Measurements from ENCODE around the gene NECTIN4. TPM values are rescaled to one million over a fixed set of nuclear protein-coding genes. Genes with fewer than 3 reads are reported as not detected.
A peak's percentile ranks its signal among the peaks of the same experiment; 100 is the strongest.

Gene NECTIN4
- polyA plus RNA-seq, 1 experiment: not detected

GRCh38 chr1:161047436-161048420 lies 41.6 kb downstream of the NECTIN4 start:
- H3K27me3 ChIP-seq (ENCODE audit: control insufficient read depth, insufficient read depth, low read length): no peaks in the 10 kb centered on the region
- ChIA-PET CTCF (interaction anchor here (1.2 to 4.5 kb wide), 3 partner anchors 13 to 51 kb away, joined by 3 to 46 read pairs (median 5); partner anchors contain the start of gene KLHDC9), POLR2A (no interaction called here)

DNA sequence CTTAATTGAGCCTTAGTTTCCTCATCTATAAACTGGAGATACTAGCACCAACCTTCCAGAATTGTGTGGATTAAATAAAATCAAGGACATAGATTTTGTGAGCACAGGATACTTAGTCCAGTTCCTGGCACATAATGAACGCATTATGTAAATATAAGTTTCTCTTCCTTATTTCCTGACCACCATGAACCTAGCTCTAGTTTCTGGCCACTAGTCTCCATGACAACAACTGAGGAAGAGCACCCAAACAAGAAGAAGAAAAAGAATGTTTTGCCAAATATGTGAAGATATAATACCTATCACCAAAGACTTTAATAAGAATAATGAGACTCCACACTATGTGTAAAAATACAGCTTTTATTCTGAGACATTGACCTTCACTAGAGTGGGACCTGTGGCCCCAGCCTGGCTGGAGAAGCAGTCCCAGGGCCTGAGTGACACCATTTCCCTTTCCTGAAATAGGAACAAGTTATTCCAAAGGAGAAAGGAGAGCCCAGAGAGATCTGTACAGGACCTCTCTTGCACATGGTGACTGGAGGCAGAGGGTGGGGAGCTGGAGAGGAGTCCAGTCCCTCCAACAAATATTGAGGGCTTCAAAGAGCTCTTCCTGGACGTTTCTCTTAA lies 42.6 kb downstream of the NECTIN4 start:
- H3K4me3 ChIP-seq (ENCODE audit: low read depth, low read length): peak overlapping the region; percentile 70
- H3K27me3 ChIP-seq (ENCODE audit: control insufficient read depth, insufficient read depth, low read length): no peaks in the 10 kb centered on the region
- TF ChIP-seq, protein P1, sequence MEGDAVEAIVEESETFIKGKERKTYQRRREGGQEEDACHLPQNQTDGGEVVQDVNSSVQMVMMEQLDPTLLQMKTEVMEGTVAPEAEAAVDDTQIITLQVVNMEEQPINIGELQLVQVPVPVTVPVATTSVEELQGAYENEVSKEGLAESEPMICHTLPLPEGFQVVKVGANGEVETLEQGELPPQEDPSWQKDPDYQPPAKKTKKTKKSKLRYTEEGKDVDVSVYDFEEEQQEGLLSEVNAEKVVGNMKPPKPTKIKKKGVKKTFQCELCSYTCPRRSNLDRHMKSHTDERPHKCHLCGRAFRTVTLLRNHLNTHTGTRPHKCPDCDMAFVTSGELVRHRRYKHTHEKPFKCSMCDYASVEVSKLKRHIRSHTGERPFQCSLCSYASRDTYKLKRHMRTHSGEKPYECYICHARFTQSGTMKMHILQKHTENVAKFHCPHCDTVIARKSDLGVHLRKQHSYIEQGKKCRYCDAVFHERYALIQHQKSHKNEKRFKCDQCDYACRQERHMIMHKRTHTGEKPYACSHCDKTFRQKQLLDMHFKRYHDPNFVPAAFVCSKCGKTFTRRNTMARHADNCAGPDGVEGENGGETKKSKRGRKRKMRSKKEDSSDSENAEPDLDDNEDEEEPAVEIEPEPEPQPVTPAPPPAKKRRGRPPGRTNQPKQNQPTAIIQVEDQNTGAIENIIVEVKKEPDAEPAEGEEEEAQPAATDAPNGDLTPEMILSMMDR (IDR thresholded peaks at IDR 0.05; ENCODE audit: insufficient read depth, low read depth, low read length): no peak
- CTCF ChIA-PET: interaction anchor here (0.7 to 4.5 kb wide), 11 partner anchors 8 to 94 kb away, joined by 3 to 46 read pairs (median 4); partner anchors contain the start of gene KLHDC9
- H3K36me3 ChIP-seq (ENCODE audit: control insufficient read depth, insufficient read depth, low read length): peaks cover 9% of the 10 kb centered on the region
- DNase-seq (ENCODE audit: low read depth): no peak
- POLR2A ChIA-PET: no interaction called here

More at GRCh38 chr1:161047436-161048420, 41.6 kb downstream of the NECTIN4 start:
- H3K36me3 ChIP-seq (ENCODE audit: control insufficient read depth, insufficient read depth, low read length): peaks cover under 1% of the 10 kb centered on the region
- no peak for DNase-seq (ENCODE audit: low read depth)
- TF ChIP-seq, protein P1 (IDR thresholded peaks at IDR 0.05; ENCODE audit: insufficient read depth, low read depth, low read length): no peak
- H3K4me3 ChIP-seq (ENCODE audit: low read depth, low read length): no peak overlapping the region

GRCh38 chr1:161045736-161046604 lies 43.4 kb downstream of the NECTIN4 start, which contains the start of gene USF1:
Gene USF1, minus strand, starts transcription at chr1:161045977. Its CDS starts 2,702 bp downstream, at chr1:161043275.
- ChIA-PET CTCF (interaction anchor here (0.7 to 4.5 kb wide), 19 partner anchors 8 to 94 kb away, joined by 3 to 46 read pairs (median 4); partner anchors contain the start of genes DEDD, KLHDC9 and NECTIN4), POLR2A (interaction anchor here (0.6 kb wide), 1 partner anchor 107 kb away, joined by 3 read pairs; no protein-coding TSS in a partner anchor)
- Histone ChIP-seq H3K4me3 (ENCODE audit: low read depth, low read length) (peak within 1 kb of the TSS; percentile 70), H3K27me3 (ENCODE audit: control insufficient read depth, insufficient read depth, low read length) (no peaks in the 10 kb centered on the region), H3K36me3 (ENCODE audit: control insufficient read depth, insufficient read depth, low read length) (peaks cover 14% of the 10 kb centered on the region)
- DNase-seq (ENCODE audit: low read depth): peak; percentile 74
- TF ChIP-seq, protein P1 (IDR thresholded peaks at IDR 0.05; ENCODE audit: insufficient read depth, low read depth, low read length): no peak

DNA sequence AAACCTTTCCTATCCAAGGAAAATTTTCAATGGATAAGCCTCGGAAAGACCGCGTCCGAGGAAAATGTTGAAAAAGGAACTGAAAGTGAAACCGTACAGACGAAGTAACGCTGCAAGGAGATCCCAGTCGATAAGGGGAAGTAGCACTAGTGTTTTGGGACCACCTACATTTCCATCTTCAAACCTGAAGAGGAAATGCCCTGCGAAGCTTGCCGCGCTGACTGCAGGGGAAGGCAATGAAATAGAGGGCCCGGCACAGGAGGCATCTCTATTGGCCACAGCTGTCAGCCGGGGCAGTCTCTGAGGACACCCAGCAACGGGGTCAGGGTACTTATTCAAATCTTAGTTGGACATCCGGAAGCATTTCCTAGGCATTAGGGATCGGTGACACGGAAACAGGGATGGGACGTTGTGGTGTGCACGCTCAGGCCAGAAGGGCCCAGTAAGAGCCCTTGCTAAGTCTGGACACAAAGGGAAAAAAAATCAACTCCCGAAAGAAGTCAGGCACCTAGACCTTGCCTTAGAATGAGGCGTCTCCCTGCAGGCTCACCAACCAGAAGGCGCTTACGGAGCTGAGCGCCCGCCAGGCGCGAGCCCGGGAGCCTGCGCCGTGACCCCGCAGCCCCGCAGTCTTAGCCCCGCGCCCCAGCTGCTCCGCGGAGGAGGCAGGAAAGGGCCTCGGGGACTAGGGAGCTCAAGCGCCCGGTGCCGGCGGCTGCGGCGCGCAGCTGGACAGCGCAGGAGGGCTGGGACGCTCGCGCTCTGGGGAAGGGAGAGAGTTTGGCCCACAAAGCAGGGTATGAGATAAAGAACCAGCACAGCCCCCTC lies 44.2 kb downstream of the NECTIN4 start:
- no peaks in the 10 kb centered on the region for H3K27me3 ChIP-seq (ENCODE audit: control insufficient read depth, insufficient read depth, low read length)
- H3K4me3 ChIP-seq (ENCODE audit: low read depth, low read length): peak overlapping the region; percentile 70
- peak; percentile 12 for DNase-seq (ENCODE audit: low read depth)
- TF ChIP-seq, protein P1 (IDR thresholded peaks at IDR 0.05; ENCODE audit: insufficient read depth, low read depth, low read length): no peak
- ChIA-PET POLR2A (interaction anchor here (0.6 to 0.7 kb wide), 2 partner anchors 12 to 108 kb away, joined by 3 to 5 read pairs; no protein-coding TSS in a partner anchor), CTCF (interaction anchor here (0.9 to 4.5 kb wide), 12 partner anchors 8 to 93 kb away, joined by 3 to 46 read pairs (median 4); partner anchors contain the start of genes KLHDC9 and NECTIN4)
- peaks cover 17% of the 10 kb centered on the region for H3K36me3 ChIP-seq (ENCODE audit: control insufficient read depth, insufficient read depth, low read length)
